NCI-H460 (cell line): Measurements from ENCODE around the gene SAT1. TPM values are rescaled to one million over a fixed set of nuclear protein-coding genes. Genes with fewer than 3 reads are reported as not detected.

Experiments
- DNase-seq: peaks from one replicate; pipeline ENCODE4 v3.0.0-alpha.2; 2016; ENCODE audit warnings: low read depth; ENCODE audit errors: extremely low read depth
- total RNA-seq: library from RNA; depleted of rRNA; stranded (reverse); fragments of >200 nt; shearing (Covaris generic); gene quantifications from 2 replicates; pipeline ENCODE4 v1.2.3, GENCODE V29; 2014

SAT1 gene
- total RNA-seq, 1 experiment from 2014 or later: 469 TPM

- no peak for DNase-seq
Observed at GRCh38 chrX:23804578-23804977, 21.6 kb downstream of the SAT1 start.

DNA sequence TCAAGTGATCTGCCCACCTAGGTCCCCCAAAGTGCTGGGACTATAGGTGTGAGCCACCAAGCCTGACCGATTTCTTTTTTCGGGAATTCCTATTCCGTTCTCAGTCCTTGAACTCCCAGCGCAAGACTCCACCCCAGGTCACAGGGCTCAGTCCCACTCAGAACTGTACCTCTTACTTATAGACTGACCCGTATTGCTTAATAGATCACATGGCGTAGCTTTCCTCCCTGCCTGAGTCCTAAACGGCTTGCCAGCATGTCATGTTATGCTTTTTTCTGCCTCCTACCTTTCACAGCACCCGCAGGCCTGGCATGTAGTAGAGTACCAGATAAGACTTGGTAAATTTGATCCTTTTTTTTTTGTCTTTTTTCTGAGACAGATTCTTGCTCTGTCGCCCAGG, 22.4 kb downstream of the SAT1 start:
- no peak for DNase-seq

GRCh38 chrX:23810279-23810678, 27.3 kb downstream of the SAT1 start:
- no peak for DNase-seq

DNA sequence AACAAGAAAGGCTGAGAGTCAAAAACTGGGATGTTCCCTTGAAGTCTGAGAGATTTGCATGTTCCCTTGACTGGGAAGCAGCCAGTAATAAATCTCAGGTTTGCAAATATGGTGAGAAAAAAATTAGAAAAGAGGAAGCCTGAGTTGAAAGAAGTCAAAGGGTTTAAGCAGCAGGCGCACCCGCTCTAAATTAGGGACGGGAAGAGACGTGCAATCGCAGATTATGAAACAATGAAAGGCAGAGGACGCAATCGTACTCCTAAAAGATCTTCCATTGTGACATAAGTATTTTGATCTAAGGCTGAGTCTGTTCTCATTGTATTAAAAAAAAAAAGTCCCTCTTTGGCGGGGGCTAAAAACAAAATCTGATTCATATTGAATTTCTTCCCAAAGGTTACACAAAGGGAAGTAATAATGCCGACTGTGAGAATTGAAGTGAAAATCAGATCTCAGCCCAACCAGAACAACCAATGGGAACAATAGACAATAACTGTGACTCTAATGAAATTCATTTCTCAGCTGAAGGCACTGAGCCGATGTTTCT, 28.2 kb downstream of the SAT1 start:
- DNase-seq: no peak

DNA sequence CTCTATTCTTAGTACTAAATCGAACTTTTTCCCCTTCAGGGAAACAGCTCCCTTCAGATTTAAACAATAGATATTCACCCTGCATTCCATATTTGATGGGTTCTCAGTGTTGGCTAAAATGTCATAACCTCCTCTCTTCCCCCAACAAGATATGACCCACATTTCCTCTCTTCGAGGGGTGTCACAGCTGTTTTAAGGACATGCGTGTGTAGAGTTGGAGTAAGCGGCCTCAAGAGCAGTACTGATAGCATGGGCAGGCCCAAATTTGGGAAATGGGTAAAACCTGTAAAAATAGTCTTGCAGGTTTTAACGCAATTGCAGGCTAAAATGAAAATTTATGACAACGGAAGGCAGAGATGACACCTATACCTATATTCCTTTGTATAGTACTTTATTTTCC, 28.7 kb downstream of the SAT1 start:
- no peak for DNase-seq

DNA sequence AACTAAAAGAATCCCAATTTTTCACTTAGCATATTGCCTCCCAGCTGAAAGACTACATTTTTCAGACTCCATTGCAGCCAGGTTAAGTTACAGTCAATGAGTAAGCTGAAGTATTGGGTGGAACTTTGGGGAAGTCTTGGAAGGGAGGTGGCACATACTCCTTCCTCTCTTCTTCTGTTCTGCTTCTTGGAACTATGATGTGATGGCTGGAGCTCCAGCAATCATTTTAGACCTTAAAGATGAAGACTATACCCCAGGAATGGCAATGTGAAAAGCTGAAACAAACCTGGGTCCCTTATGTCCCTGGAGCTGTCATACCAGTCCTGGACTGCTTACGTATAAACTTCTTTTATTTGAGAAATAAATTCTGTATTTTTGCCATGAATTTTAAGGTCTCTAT, 30.8 kb downstream of the SAT1 start:
- DNase-seq: no peak

GRCh38 chrX:23815376-23815775, 32.4 kb downstream of the SAT1 start:
- DNase-seq: no peak

DNA sequence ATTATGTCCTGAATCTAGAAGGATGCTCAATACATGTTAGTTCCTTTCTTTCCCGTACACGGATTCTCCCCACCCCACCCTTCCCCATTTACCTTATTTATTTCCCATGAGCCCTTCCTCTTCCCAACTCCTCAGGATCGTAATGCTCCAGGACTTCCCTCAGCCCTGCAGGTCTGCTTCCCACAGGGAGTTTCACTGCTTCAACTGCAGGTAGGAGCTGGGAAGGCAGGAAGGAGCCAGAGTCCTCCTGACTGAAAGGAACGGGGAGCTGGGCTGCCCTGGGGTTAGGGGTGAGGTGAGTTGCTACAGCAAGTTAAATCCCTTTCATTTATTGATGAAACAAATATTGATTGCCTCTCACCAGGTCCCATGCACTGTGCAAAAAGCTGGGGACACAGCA, 33.2 kb downstream of the SAT1 start:
- no peak for DNase-seq

DNA sequence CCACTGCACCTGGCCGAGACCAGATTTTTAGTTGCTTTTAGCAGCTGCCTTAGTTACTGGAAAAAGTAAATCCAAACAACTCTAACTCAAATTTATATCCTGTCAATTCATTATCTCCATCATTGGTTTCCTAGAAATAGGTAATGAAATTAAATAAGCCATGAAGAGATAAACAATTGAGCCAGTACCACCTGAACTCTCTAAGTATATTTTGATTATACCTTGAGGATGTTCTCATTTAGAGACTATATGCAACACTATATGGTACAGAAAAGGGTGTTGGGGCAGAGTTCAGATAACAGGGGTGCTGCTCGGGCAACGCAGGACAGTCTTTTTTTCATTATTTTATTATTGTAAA, 35.0 kb downstream of the SAT1 start:
- no peak for DNase-seq

DNA sequence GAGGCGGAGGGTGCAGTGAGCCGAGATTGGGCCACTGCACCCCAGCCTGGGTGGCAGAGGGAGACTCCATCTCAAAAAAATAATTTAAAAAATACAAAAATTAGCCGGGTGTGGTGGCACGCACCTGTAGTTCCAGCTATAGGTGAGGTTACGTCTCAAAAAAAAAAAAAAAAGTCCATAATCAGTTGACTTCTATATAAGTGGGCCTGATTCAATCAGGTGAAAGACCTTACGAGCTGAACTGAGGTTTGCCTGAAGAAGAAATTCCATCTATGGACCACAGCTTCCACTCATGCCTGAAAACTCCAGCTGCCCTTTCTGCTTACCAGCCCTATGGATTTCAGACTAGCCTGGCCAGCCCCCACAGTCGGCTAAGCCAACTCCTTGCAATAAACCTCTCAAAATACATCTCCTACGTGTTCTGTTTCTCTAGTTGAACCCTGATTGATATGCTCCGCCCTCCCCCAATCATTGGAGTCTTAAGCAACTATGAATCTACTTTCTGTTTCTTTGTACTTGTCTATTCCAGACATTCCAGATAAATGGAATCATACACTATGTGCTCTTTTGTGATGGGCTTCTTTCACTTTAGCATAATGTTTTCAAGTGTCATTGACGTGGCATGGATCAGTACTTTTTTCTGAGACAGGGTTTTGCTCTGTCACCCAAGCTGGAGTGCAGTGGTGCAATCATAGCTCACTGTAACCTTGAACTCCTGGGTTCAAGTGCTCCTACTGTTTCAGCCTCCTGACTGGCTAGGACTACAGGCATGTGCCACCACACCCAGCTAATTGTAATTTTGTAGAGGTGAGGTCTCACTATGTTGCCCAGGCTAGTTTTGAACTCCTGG, 36.6 kb downstream of the SAT1 start:
- DNase-seq: no peak

DNA sequence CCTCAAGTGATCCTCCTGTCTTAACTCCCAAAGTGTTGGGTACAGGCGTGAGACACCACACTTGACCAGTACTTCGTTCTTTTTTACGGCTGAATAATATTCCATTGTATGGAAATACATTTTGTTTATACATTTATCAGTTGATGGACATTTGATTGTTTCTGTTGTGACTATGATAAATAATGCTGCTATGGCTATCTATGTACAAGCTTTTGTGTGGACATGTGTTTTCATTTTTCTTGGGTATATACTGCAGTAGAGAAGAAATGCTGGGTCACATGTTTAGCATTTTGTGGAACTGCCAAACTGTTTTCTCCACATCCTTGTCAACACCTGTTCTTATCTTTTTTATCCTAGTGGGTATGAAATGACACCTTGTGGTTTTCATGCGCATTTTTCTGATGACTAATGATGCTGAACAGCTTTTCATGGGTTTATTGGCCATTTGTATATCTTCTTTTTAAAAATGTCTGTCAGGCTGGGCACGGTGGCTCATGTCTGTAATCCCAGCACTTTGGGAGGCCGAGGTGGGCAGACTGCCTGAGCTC, 37.3 kb downstream of the SAT1 start:
- DNase-seq: no peak

GRCh38 chrX:23821847-23822246, 38.9 kb downstream of the SAT1 start:
- DNase-seq: no peak

- DNase-seq: no peak
Observed at GRCh38 chrX:23822397-23822796, 39.4 kb downstream of the SAT1 start.

DNA sequence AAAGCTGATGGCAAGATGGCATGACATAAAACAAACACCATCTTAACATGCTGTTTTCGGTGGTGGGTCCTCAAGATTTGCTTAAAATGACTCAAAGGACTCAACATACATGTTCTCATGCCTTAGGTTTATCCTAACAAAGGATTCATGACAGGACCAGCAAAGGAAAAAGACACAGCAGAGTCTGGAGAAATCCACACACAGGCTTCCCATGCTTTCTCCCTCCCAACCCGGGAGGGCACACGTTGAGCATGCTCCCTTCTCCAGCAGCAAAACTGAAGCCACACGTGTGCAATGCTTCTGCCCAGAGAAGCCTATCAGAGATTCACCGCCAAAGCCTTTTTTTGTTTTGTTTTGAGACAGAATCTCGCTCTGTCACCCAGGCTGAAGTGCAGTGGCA, 39.9 kb downstream of the SAT1 start:
- DNase-seq: no peak

DNA sequence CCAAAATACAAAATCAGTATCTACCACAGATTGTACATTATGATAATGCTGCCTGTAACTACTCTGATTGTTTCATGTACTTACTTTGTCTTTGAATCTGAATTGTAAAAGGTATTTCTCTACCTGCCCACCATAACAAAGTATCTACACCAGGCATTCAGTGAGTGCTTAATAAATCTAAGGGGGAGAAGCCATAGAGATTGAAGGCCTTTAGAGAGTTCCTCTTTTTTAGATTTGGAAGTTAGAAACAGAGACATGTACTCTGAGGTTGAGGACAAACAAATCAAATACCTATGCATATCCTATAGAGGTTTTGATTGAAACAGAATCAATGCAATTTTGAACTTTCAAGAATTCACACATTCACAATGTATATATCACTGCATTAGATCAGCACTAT, 42.7 kb downstream of the SAT1 start:
- DNase-seq: no peak

GRCh38 chrX:23826216-23826615, 43.2 kb downstream of the SAT1 start:
- no peak for DNase-seq

DNA sequence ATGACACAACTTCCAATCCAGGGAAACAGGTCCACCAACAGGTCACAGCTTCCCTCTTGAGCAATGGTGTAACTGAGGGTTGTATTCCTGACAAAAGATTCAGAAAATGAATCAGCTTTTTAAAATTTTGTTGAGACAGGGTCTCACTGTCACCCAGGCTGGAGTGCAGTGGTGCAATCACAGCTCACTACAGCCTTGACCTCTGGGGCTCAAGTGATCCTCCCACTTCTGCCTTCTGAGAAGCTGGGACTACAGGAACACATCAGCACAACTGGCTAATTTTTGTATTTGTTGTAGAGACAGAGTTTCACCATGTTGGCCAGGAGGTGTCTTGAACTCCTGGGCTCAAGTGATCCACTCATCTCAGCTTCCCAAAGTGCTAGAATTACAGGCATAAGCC, 43.7 kb downstream of the SAT1 start:
- no peak for DNase-seq

- no peak for DNase-seq
Observed at GRCh38 chrX:23828881-23829280, 45.9 kb downstream of the SAT1 start.

DNA sequence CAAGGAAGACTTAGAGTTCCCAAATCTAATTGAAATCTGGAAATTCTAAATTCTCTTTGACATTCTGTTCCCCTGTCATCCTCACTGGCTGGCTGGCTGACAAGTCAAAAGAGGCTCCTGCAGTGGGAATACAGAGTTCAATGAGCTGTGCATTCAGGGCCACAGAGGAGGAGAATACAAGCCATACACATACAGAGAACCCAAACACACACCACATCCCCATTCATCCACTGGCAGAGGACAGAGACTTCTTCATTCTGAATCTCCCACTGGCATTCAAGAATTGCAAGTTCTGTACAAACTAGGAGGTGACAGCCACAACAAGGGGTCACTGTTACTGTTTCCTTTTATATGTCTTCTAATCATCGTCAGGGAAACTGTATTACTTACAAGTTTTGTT, 49.7 kb downstream of the SAT1 start:
- no peak for DNase-seq
